ENCODE data around the gene LUC7L3.

- TF ChIP-seq CTCF (IDR thresholded peaks at IDR 0.05) (no peak), POLR2A (IDR thresholded peaks at IDR 0.05) (no peak)
Observed at GRCh38 chr17:50722746-50723145, 3.3 kb downstream of the LUC7L3 start.

Measured in lower leg skin (tissue), 3 donors.